HG02798 (cell line): Measurements from ENCODE around the gene SCTR.

Source experiments
- ATAC-seq: cut with Tn5 transposase; IDR thresholded peaks from one replicate; pipeline ENCODE4 v1.9.1; 2021; ENCODE audit warnings: mild to moderate bottlenecking; ENCODE audit not compliant: unreplicated experiment, poor library complexity

The SCTR gene

DNA sequence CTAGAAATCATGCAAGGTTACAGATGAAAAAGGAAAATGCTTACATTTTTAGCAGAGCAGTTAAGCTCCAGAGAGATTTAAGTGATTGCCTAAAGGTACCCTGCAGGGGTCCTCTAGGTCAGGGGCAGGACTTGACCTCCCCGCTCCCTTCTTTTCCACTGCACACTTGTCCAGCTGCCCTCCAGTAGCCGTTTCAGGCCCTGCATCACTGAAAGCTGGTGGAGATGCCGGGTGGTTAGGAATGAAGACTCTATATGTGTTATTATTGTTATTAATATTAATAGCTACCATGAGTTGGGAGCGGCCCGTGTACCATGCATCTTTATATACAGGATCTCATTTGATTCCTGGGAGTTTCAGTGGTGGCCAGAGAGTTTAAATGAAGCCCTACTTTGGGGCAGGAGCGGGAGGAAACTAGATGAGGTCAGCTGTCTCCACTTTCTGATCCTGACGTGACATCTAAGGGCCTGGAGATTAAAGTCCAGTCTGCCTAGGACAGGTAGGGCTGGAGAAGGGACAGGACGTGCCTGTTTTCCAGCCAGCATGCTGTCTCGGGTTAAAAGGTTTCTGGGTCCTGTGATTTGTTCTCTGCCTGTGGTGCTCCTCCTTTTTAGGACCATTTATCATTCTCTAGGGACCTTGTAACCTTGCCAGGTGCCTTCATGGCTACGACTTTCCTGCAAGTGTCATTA is 90.5 kb downstream of the SCTR start:
- no peak for ATAC-seq

DNA sequence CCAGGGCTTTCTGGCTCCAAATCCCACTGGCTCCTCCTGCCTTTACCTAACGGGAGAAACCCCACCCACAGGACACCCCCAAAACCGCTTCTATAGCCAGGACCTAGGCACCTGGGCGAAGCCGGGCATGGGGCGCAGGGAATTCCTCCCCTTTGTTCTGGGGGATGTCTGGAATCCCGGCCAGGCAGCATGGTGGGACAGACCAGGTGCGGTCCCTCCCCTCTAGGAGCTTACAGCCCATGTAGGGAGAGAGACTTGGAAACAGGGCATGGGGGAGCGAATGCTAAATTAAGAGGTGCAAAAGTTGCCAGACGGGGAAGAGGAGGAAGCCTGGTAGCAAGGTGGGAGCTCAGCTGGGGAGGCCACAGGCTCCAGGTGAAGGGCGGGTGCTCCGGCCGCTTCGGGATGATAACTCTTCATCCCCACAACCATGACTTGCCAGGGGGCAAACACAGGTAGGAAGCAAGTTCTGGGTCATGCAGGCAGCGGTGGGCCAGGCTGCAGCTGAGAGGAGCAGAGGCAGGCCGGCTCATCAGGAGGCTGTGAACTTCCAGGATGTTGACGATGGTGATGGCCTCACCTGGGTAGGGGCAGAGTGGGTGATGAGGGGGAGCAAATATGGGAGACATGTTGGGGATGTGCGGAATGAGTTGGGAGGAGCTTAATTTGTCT is 91.3 kb downstream of the SCTR start:
- no peak for ATAC-seq

DNA sequence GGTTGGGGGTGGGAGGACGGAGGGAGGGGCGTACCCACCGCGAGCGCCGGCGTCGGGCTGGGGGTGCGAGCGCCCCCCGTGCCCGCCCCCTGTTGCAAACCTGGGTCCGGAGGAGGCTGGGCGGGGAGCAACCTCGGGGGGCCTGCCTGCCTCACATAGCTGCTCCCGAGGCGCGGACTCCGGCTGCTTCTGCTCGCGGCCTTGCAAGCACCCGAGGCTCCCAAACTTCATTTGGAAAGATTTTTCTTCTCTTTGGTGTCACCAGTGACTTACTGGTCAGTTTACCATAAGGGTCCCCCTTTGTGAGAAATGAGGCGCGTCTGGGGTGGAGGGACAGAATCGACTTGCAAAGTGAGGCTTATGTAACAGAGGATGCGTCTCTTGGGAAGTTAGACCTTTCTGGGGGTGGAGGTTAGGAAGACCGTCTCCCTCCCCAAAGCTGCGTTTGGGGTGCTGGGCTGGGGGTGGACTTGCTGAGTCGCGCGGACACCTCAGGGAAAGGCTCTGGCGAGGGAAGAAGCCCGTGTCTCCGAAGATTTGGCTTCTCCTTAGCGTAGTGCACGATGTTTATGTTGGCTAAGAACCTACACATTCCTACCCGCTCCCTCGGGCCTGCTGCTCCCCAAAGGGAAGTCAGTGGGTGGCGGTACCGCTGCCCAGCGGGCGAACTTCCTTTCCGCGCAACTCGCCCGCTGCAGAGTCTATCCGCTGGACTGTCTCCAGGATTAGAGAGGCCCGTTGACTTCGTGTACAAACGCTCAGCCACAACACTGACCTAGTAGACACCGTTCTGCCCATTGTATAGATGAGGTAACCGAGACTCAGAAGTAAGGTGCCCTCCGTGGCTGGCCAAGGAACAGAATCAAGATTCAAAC is 92.1 kb downstream of the SCTR start:
- ATAC-seq, result no peak

DNA sequence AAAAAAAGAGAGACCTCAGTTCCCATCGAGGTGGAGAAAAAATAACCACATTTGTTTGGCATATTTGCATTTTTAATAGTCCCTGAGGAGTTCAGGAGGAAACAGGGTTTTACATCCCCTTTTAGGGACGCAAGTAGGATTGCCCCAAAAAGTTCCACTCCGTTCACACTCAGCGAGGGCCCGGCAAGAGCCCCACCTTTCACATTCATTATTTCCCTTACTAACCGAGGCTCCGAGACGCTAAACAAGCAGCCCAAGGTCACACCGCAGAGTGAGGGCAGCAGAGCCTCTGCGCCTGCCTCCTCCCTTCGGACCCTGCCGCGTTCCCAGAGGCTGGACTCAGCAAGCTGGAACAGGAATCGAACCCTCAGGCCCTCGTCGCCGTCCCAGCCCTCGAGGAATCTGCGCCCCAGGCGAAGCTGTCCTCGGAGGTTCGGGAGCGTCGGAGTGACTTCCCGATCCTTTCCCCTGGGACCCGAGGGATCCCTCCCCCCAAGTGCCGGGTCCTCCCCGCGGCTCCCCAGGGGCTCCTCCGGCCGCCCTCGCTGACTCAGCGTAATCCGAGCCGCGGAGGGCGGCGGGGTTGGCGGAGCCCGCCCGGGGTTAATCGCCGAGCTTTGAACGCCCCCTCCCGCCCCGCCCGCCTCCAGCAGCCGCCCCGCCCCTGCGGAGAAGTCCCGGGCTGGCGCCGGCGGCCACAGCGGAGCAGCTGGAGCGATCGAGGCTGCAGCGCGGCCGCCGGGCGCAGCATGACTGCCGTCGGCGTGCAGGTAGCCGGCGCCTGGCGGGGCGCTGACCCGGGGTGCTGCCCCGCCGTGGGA is 92.9 kb downstream of the SCTR start, which contains the start of gene TMEM37:
TMEM37 (plus strand) TSS at position 700 of the 821 bp plus-strand sequence; CDS start at position 750, 50 bp downstream.
- peak; percentile 68 for ATAC-seq

DNA sequence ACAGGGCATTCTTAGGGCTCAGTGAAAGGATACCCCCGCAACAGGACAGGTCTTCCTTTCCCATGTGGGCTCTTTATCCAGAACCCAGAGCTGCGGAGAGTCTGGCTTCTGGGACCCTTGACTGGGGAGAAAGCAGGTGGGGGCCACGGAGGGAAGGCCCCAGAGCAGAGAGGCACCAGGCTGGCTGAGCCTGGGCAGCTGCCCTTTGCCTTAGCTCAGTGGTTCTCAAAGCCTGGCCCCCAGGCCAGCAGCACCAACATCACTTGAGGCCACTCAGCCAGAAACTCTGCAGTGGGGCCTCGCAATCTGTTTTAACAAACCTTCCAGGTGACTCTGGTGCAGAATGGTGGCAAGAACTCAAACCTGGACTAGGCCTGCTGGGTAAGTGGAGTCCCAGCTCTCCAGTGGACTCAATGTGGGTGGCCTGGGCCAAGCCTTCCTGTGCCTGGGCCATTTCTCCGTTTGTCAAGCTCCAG is 94.2 kb downstream of the SCTR start:
- ATAC-seq, result no peak

DNA sequence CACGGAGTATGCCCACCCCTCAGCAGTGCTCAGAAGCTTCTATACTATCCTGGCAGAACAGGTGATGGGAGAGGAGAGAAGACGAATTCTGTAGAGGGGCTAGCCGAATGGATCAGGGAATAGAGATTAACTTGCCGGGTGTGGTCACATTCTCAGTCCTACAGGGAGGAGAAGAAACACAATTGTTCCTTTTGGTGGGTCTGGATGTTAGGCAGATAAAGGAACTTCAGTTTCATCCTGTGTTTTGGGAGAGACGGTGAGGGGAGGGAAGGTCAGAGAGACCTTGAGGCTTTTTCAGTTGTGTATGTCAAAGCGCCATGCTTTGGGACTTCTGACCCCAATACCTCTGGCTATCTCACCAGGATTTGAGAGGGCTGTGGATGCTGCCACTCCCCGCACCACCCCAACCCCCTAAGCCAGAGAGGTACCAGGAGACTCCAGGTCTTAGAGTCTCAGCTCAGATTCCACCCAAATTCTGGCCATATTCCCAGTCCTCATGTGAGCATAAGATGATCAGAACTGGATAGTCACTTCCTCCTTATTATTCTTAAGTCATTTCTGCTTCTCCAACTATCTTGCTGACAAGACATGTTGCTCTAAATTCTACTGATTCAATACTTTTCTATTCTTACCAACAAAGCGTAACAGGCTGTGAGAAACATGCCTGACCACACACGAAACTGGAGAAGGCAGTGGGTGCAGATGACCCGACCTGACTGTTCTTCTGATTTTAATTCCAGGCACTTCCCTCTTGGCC is 94.9 kb downstream of the SCTR start:
- ATAC-seq, result no peak

DNA sequence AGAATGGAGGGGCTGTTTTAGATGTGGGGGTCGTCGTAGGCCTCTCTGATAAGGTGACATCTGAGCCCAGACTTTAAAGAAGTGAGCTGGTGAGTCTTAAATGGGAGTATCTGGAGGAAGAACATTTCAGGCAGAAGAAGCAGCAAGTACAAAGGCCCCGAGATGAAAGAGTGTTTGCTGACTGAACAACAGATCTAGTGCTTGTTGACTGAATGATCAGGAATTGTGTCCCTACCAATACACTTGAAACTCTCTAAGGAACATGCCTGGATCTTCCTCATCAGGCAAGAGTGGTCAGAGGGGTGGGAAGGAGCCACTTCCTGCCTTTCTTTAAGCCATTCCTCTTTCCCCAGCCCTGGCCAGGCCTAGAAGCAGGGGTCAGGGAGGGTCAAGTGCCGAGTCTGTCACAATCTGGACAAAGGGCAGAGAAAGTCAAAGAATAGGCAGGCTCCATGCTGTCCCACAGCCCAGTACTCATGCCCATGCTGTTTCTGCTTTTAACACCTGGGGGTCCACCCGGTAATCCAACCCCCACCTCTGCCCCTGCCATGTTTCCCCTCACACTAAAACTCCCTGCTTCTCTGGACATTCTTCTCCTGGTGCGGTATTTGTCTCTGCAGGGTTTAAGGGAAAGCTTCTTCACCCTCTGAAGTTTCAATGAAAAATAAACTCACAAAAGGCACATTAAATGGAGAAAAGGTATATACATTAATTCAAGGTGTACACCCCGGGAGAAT is 95.6 kb downstream of the SCTR start:
- no peak for ATAC-seq

DNA sequence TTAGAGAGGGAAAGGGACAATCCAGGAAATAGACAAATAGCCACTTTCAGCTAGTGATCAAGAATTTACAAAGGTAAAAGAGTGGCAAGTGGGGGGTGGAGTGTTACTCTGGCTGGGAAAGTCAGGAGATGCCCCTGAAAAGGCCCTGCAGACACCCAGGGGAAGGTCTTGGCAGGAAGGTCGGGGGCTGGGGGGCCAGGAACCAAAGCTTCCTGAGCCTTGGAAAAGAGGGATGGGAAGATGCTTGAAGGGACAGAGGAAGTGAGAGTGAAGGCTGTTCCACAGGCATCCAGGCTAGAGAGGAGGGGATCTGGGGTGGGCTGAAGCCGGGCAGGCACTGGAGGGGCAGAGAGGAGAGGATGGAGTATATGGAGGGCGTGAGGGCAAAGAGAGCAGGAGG is 96.5 kb downstream of the SCTR start:
- no peak for ATAC-seq

DNA sequence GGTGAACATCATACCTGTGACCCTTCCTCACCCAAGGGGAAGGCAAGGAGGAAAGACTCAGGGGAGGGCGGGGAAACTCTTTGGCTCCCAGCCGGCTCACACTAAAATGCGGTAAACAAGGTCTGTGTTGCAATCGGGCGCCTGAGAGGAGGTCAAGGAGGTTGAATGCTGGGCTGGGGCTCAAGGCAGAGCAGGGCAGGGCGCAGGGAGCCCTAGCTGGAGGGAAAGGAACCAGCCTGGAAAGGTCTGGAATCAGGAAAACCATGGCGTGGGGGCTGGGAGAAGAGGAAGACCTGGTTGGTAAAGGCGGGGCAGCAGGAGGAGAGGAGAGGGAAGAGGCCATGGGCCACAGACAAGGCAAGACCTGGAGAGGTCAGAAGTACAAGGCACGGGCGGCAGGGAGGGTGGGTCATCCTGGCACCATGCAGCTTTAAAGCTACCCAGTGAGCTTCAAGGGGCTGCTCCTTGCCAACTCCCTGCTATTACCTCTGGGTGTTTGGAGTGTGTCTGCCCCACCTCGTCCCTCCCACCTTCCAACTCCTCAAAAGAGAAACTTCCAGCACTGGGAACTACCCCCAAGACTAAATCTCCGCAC is 97.4 kb downstream of the SCTR start:
- ATAC-seq, result no peak

DNA sequence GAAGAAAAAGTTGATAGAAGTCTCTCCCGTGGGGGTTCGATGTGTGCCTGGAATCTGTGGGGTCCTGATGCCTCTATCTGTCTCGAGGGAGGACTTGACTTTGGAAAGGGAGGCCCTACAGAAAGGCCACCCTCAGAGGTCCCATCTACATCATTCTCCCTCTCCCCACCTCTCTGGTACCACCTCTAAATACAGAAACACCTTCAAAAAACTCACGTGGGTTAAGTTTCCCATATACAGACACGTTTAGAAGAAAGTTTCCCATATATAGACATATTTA is 97.9 kb downstream of the SCTR start:
- no peak for ATAC-seq

DNA sequence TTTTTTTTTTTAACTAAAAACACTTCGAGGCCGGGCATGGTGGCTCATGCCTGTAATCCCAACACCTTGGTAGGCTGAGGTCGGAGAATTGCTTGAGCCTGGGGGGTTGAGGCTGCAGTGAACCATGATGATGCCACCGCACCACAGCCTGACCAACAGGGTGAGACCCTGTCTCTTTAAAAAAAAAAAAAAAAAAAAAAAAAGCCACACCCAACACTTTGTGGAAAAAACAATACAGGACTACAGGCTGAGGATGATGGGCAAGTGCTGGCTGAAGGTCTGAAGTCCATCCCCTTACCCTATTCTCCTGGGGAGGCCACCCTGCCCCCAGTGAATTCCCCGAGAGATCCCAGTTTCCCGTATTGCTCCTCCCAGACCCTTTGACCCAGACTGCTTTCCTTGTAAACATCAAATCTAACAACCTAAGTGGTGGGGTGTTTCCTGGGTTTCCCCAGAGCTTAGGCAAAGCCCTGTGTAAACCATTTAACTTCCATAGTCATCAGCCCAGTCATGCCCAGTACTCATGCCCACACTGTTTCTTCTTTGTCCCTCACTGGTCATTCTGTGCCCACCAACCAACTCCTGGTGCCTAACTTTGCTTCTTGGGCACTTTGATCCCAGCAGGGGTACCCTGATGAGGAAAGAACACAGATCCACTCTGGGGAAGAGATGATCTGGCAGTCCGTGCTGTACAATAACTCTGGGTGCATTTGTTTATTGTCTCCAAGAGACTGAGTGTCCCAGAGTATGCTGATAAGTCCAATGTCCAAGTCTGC is 98.5 kb downstream of the SCTR start:
- no peak for ATAC-seq

DNA sequence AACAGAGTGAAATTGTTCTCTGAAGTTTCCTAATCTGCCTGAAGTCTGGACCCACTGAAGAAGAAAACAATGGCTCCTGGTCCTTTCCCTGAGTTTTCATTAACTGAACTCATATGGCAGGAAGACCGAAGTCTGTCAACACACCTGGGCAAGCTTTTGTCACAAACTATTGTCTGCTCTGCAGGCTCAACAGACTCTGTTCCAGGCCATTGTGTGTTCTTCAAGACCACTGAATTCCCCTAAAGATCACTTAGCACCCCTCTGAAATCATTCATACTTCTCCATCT is 99.2 kb downstream of the SCTR start:
- ATAC-seq, result no peak

DNA sequence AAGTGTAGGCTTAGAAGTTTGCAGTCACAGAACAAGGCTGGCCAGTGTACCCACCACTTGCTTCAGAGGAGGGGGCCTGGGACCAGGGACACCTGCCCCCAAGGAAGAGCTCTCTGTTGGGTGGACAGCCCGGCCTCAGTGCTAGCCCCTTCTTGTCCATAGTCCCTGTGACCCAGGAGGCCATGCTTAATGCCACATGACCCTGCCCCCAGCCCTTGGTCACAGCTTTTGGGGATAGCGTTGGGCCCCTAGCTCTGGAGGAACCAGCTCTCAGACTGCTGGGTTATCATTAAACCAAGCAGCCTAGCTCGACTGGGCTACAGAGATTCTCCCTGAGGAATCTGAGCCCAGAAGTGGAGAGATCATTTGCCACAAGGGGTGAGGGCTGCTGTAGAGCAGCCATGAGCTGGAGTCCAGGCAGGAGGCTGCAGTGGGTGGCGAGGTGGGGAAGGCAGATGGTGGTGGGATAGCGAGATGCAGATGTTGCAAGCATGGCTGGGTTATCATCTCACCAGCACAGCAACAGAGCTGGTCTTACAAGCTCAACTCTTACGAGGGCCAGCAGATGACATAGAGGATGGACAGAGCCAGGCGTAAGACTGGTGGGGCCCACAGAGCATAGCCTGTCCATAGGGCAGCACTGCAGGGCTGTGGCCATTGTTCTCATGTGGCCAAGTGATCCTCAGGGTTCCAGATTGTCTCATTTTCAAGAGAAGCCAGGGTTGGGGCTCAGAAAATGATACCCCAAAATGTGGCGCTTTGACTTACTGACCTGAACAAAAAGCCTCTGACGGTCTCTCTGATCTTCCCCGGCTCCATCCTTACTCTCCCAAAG is 99.8 kb downstream of the SCTR start:
- ATAC-seq, result no peak

DNA sequence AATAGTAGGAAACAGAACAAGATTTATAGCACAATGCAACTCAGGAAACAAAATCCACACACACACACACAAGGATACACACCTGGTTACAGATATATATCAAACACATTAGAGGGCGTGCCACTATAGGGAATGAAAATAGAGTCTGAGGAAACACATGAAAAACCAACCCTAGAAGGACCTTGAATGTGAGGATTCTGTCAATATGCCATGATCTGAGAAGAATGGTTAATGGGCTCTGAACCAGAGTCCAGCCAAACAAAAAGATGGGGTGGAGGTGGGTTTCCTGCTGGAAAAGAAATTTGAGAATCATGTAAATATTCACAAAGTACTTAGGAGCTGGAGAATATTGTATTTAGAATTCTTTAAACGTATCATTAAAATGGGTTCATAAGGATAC is 100.5 kb downstream of the SCTR start:
- ATAC-seq, result no peak

DNA sequence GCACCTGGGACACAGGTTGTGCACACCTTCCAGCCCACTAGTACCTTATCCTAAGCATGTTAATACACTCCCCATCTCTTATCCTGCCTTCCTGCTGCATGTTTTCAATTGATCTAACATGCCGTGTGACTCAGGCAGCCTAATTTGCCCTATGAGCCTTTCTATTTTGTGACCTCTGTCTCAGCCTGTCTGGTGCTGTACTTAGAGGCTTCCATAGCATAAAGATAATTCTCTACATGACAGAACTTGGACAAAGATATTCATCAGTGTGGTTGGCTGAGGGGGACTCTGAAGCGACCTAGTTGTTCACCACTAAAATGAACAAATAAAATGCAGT is 101.2 kb downstream of the SCTR start:
- no peak for ATAC-seq

DNA sequence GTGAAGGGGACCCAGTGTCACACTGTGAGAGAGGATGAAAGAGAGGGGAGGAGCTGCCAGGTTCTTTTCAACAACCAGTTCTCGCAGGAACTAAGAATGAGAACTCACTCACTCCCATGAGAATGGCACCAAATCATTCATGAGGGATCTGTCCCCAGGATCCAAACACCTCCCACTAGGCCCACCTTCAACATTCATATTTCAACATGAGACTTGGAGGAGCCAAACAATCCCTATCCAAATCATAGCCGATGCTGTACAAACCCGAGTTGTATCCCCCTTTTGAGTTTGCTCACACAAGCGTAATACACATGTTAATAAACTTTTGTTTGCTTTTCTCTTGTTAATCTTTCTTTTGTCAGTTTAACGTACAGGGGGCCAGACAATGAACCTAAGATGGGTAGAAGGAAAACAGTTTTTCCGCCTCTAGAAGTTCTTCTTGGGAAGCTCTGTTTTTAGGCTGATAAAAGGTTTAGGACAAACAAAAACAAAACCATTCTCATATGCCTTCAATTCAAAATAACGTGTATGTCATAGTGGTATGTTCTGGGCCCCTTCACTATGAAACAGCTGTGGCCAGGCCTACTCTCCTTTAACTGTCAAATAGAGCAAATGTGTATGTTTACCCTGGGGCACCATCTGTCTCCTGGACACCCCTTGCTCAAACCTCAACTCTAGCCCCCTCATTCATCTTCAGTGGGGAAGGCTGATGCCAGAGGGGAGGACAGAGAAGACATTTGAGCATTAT is 101.7 kb downstream of the SCTR start:
- ATAC-seq, result no peak

DNA sequence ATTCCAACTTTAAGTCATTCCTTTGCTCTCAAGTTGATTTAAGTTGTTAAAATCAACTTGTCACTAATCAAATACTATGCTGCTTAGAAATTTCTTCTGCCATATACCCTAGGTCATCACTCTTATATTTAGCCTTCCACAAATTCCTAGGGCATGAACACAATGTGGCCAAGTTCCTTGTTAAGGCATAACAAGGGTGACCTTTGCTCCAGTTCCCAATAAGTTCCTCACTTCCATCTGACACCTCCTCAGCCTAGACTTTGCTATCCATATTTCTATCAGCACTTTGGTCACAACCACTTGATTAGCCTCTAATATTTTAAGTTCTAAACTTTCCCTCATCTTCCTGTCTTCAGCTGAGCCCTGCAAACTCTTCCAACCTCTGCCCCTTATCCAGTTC is 102.5 kb downstream of the SCTR start:
- no peak for ATAC-seq
